GM23338 (cell line): ENCODE data around the gene NUP54. TPM values are rescaled to one million over a fixed set of nuclear protein-coding genes. Genes with fewer than 3 reads are reported as not detected.

Source experiments
- ATAC-seq: fragments of 200-7000 bp; cut with Tn5 transposase; 3 replicates; pipeline ENCODE4 v1.9.1; 2020
- DNase-seq: peaks from one replicate; pipeline ENCODE4 v3.0.0-alpha.2; 2015; ENCODE audit warnings: low spot score
- H2AFZ ChIP-seq: fragments of 200-600 bp; sonication (generic); 2 replicates; pipeline ENCODE4 v1.8.0; 2016; ENCODE audit warnings: antibody characterized with exemption, mild to moderate bottlenecking, moderate library complexity
- H3F3A ChIP-seq: fragments of 200-600 bp; sonication (generic); replicated peaks from 2 replicates; pipeline ENCODE4 v1.8.0; 2017; ENCODE audit warnings: antibody characterized with exemption, mixed run types, low read depth
- H3K27ac ChIP-seq: fragments of 200-600 bp; sonication (generic); 2 replicates; pipeline ENCODE4 v1.6.1; 2016; ENCODE audit warnings: low read depth
- H3K27me3 ChIP-seq: fragments of 200-600 bp; sonication (generic); 2 replicates; pipeline ENCODE4 v1.8.0; 2016; ENCODE audit warnings: mild to moderate bottlenecking, mixed run types, moderate library complexity; ENCODE audit not compliant: insufficient read depth
- H3K36me3 ChIP-seq: fragments of 200-600 bp; sonication (generic); 2 replicates; pipeline ENCODE4 v1.8.0; 2016; ENCODE audit warnings: mild to moderate bottlenecking; ENCODE audit not compliant: insufficient read depth
- H3K4me1 ChIP-seq: fragments of 200-600 bp; sonication (generic); 2 replicates; pipeline ENCODE4 v1.8.0; 2016; ENCODE audit warnings: mild to moderate bottlenecking, moderate library complexity; ENCODE audit not compliant: insufficient read depth
- H3K4me2 ChIP-seq: fragments of 200-600 bp; sonication (generic); 2 replicates; pipeline ENCODE4 v1.7.1; 2017; ENCODE audit warnings: mixed run types
- H3K4me3 ChIP-seq: fragments of 200-600 bp; sonication (generic); 2 replicates; pipeline ENCODE4 v1.6.1; 2016; ENCODE audit warnings: mixed run types
- H3K79me2 ChIP-seq: fragments of 200-600 bp; sonication (generic); replicated peaks from 2 replicates; pipeline ENCODE4 v1.8.0; 2017; ENCODE audit warnings: mild to moderate bottlenecking; ENCODE audit not compliant: insufficient read depth
- H3K9me2 ChIP-seq: fragments of 200-600 bp; sonication (generic); 2 replicates; pipeline ENCODE4 v1.8.0; 2017; ENCODE audit not compliant: insufficient read depth
- H4K20me1 ChIP-seq: fragments of 200-600 bp; sonication (generic); replicated peaks from 2 replicates; pipeline ENCODE4 v1.8.0; 2017; ENCODE audit warnings: mild to moderate bottlenecking; ENCODE audit not compliant: insufficient read depth
- H3K27ac Mint-ChIP-seq: 2 replicates; pipeline ENCODE4 v1.8.0; 2020; ENCODE audit warnings: inconsistent platforms, mild to moderate bottlenecking, moderate library complexity, mixed read lengths
- H3K27me3 Mint-ChIP-seq: 3 replicates; pipeline ENCODE4 v1.8.0; 2022; ENCODE audit warnings: low read depth, mild to moderate bottlenecking, moderate library complexity, mixed read lengths, inconsistent platforms; ENCODE audit not compliant: insufficient read depth, poor library complexity
- H3K36me3 Mint-ChIP-seq: 3 replicates; pipeline ENCODE4 v1.8.0; 2021; ENCODE audit warnings: low read depth, mild to moderate bottlenecking, inconsistent platforms, moderate library complexity, mixed read lengths
- H3K4me1 Mint-ChIP-seq: 3 replicates; pipeline ENCODE4 v1.8.0; 2020; ENCODE audit warnings: mild to moderate bottlenecking, inconsistent platforms, mixed read lengths
- H3K4me3 Mint-ChIP-seq: 3 replicates; pipeline ENCODE4 v1.8.0; 2021; ENCODE audit warnings: moderate library complexity, mild to moderate bottlenecking, inconsistent platforms, mixed read lengths
- H3K9me3 Mint-ChIP-seq: 3 replicates; pipeline ENCODE4 v1.8.0; 2020; ENCODE audit warnings: moderate library complexity, mild to moderate bottlenecking, inconsistent platforms, mixed read lengths
- CREB1 ChIP-seq: fragments of 250-450 bp; sonication (Bioruptor Pico); IDR thresholded peaks from 2 replicates; pipeline ENCODE4 v1.5.0; 2020; ENCODE audit warnings: low read depth, mild to moderate bottlenecking, moderate library complexity
- EZH2 ChIP-seq: fragments of 200-600 bp; sonication (generic); IDR thresholded peaks from one replicate; pipeline ENCODE4 v1.8.0; 2017; ENCODE audit warnings: antibody characterized with exemption, mild to moderate bottlenecking, low read depth; ENCODE audit not compliant: unreplicated experiment
- EZH2phosphoT487 ChIP-seq: fragments of 200-600 bp; sonication (generic); IDR thresholded peaks from one replicate; pipeline ENCODE4 v1.8.1; 2018; ENCODE audit warnings: antibody characterized with exemption; ENCODE audit not compliant: unreplicated experiment
- JUNB ChIP-seq: IDR thresholded peaks from one replicate; pipeline ENCODE4 v1.6.1; 2016; ENCODE audit warnings: antibody characterized with exemption; ENCODE audit not compliant: unreplicated experiment
- NANOG ChIP-seq: IDR thresholded peaks from 2 replicates; pipeline ENCODE4 v1.6.1; 2016; ENCODE audit warnings: antibody characterized with exemption, borderline replicate concordance
- POLR2AphosphoS5 ChIP-seq: IDR thresholded peaks from 2 replicates; pipeline ENCODE4 v1.6.1; 2016; ENCODE audit warnings: antibody characterized with exemption, low read depth
- STAT1 ChIP-seq: IDR thresholded peaks from one replicate; pipeline ENCODE4 v1.6.1; 2016; ENCODE audit warnings: antibody characterized with exemption; ENCODE audit not compliant: unreplicated experiment
- ZNF114 ChIP-seq: fragments of 250-450 bp; sonication (Bioruptor Pico); IDR thresholded peaks from 2 replicates; pipeline ENCODE4 v1.5.0; 2020; ENCODE audit warnings: mild to moderate bottlenecking, moderate library complexity
- ZNF331 ChIP-seq: fragments of 250-450 bp; sonication (Bioruptor Pico); IDR thresholded peaks from 2 replicates; pipeline ENCODE4 v1.5.0; 2020; ENCODE audit warnings: low read depth, mild to moderate bottlenecking, moderate library complexity
- polyA plus RNA-seq: library from polyadenylated mRNA; unstranded; fragments of >200 nt; fragmentation: Nextera tagmentation; extraction: Ambion mirVana; gene quantifications from 2 replicates; pipeline ENCODE4 v1.2.1, GENCODE V29; 2016
- total RNA-seq: library from RNA; depleted of rRNA; stranded (reverse); fragments of >200 nt; shearing (Covaris generic); gene quantifications from 2 replicates; pipeline ENCODE4 v1.2.3, GENCODE V29; 2014
- TF ChIP-seq, protein P1 (sequence below): IDR thresholded peaks from 2 replicates; pipeline ENCODE4 v1.6.1; 2016; ENCODE audit warnings: antibody characterized with exemption
- TF ChIP-seq, protein P2 (sequence below), 2 experiments: fragments of 200-600 bp in 1 of 2; sonication (generic) in 1 of 2; conservative IDR thresholded peaks; 2 replicates each; pipeline versions ENCODE4 v1.5.1 to v1.6.1; 2016 to 2017; ENCODE audit warnings: antibody characterized with exemption in 2 of 2, low read depth in 2 of 2, mild to moderate bottlenecking in 2 of 2, moderate library complexity in 1 of 2
- TF ChIP-seq, protein P3 (sequence below): IDR thresholded peaks from one replicate; pipeline ENCODE4 v1.6.1; 2018; ENCODE audit warnings: antibody characterized with exemption; ENCODE audit not compliant: unreplicated experiment
- TF ChIP-seq, protein P4 (sequence below): fragments of 250-450 bp; sonication (Bioruptor Pico); IDR thresholded peaks from 2 replicates; pipeline ENCODE4 v1.5.0; 2020; ENCODE audit warnings: mild to moderate bottlenecking, moderate library complexity

The NUP54 gene
- total and polyA plus RNA-seq, 2 experiments from 2014 or later: 97.8 to 118 TPM

DNA sequence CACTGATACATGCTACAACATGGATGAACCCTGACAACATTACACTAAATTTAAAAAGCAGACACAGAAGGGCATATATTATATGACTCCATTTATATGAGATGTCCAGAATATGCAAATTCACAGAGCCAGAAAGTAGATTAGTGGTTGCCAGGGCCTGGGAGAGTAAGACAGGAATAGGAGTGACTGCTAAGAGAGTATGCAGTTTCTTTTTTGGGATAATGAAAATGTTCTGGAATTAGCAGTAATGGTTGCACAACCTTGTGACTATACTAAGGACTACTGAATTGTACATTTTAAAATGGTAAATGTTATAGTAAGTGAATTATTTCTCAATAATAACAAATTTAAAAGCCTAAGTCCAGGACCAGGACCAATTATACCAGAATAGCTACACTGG lies 29.5 kb upstream of the NUP54 start:
- Histone ChIP-seq H2AFZ (no peak overlapping the region), H3K36me3 (no peaks in the 10 kb centered on the region), H3F3A (0 out of 2 replicates have a peak, but pooled peaks cover 2% of the 10 kb centered on the region), H3K79me2 (no peaks in the 10 kb centered on the region), H3K27me3 (no peaks in the 10 kb centered on the region), H3K27ac (no peak overlapping the region), H3K4me1 (no peaks in the 10 kb centered on the region), H3K9me2 (no peaks in the 10 kb centered on the region), H3K4me2 (no peak overlapping the region), H3K4me3 (no peak overlapping the region), H4K20me1 (no peaks in the 10 kb centered on the region; the same call in 1 of the 2 replicates)
- no peak for ATAC-seq
- H3K27ac Mint-ChIP-seq: no peak overlapping the region
- H3K36me3 Mint-ChIP-seq: peaks cover 5% of the 10 kb centered on the region; the same call in 2 of the 3 replicates
- H3K4me3 Mint-ChIP-seq: no peak overlapping the region
- DNase-seq: no peak
- no peaks in the 10 kb centered on the region for H3K4me1 Mint-ChIP-seq
- no peaks in the 10 kb centered on the region for H3K27me3 Mint-ChIP-seq
- TF ChIP-seq EZH2: no peak
- no peak for TF ChIP-seq EZH2phosphoT487
- no peak for TF ChIP-seq CREB1
- TF ChIP-seq ZNF114: no peak
- no peak for TF ChIP-seq NANOG
- no peak for TF ChIP-seq STAT1
- TF ChIP-seq, protein P1, sequence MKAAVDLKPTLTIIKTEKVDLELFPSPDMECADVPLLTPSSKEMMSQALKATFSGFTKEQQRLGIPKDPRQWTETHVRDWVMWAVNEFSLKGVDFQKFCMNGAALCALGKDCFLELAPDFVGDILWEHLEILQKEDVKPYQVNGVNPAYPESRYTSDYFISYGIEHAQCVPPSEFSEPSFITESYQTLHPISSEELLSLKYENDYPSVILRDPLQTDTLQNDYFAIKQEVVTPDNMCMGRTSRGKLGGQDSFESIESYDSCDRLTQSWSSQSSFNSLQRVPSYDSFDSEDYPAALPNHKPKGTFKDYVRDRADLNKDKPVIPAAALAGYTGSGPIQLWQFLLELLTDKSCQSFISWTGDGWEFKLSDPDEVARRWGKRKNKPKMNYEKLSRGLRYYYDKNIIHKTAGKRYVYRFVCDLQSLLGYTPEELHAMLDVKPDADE: no peak
- TF ChIP-seq POLR2AphosphoS5: no peak
- TF ChIP-seq JUNB: no peak
- TF ChIP-seq, protein P2, sequence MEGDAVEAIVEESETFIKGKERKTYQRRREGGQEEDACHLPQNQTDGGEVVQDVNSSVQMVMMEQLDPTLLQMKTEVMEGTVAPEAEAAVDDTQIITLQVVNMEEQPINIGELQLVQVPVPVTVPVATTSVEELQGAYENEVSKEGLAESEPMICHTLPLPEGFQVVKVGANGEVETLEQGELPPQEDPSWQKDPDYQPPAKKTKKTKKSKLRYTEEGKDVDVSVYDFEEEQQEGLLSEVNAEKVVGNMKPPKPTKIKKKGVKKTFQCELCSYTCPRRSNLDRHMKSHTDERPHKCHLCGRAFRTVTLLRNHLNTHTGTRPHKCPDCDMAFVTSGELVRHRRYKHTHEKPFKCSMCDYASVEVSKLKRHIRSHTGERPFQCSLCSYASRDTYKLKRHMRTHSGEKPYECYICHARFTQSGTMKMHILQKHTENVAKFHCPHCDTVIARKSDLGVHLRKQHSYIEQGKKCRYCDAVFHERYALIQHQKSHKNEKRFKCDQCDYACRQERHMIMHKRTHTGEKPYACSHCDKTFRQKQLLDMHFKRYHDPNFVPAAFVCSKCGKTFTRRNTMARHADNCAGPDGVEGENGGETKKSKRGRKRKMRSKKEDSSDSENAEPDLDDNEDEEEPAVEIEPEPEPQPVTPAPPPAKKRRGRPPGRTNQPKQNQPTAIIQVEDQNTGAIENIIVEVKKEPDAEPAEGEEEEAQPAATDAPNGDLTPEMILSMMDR (conservative IDR thresholded peaks at IDR 0.05; ENCODE audit: low read depth in 2 of 2): no peak
- TF ChIP-seq, protein P3, sequence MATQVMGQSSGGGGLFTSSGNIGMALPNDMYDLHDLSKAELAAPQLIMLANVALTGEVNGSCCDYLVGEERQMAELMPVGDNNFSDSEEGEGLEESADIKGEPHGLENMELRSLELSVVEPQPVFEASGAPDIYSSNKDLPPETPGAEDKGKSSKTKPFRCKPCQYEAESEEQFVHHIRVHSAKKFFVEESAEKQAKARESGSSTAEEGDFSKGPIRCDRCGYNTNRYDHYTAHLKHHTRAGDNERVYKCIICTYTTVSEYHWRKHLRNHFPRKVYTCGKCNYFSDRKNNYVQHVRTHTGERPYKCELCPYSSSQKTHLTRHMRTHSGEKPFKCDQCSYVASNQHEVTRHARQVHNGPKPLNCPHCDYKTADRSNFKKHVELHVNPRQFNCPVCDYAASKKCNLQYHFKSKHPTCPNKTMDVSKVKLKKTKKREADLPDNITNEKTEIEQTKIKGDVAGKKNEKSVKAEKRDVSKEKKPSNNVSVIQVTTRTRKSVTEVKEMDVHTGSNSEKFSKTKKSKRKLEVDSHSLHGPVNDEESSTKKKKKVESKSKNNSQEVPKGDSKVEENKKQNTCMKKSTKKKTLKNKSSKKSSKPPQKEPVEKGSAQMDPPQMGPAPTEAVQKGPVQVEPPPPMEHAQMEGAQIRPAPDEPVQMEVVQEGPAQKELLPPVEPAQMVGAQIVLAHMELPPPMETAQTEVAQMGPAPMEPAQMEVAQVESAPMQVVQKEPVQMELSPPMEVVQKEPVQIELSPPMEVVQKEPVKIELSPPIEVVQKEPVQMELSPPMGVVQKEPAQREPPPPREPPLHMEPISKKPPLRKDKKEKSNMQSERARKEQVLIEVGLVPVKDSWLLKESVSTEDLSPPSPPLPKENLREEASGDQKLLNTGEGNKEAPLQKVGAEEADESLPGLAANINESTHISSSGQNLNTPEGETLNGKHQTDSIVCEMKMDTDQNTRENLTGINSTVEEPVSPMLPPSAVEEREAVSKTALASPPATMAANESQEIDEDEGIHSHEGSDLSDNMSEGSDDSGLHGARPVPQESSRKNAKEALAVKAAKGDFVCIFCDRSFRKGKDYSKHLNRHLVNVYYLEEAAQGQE: no peak
- TF ChIP-seq ZNF331 (CRISPR knock-in tag): no peak
- TF ChIP-seq, protein P4, sequence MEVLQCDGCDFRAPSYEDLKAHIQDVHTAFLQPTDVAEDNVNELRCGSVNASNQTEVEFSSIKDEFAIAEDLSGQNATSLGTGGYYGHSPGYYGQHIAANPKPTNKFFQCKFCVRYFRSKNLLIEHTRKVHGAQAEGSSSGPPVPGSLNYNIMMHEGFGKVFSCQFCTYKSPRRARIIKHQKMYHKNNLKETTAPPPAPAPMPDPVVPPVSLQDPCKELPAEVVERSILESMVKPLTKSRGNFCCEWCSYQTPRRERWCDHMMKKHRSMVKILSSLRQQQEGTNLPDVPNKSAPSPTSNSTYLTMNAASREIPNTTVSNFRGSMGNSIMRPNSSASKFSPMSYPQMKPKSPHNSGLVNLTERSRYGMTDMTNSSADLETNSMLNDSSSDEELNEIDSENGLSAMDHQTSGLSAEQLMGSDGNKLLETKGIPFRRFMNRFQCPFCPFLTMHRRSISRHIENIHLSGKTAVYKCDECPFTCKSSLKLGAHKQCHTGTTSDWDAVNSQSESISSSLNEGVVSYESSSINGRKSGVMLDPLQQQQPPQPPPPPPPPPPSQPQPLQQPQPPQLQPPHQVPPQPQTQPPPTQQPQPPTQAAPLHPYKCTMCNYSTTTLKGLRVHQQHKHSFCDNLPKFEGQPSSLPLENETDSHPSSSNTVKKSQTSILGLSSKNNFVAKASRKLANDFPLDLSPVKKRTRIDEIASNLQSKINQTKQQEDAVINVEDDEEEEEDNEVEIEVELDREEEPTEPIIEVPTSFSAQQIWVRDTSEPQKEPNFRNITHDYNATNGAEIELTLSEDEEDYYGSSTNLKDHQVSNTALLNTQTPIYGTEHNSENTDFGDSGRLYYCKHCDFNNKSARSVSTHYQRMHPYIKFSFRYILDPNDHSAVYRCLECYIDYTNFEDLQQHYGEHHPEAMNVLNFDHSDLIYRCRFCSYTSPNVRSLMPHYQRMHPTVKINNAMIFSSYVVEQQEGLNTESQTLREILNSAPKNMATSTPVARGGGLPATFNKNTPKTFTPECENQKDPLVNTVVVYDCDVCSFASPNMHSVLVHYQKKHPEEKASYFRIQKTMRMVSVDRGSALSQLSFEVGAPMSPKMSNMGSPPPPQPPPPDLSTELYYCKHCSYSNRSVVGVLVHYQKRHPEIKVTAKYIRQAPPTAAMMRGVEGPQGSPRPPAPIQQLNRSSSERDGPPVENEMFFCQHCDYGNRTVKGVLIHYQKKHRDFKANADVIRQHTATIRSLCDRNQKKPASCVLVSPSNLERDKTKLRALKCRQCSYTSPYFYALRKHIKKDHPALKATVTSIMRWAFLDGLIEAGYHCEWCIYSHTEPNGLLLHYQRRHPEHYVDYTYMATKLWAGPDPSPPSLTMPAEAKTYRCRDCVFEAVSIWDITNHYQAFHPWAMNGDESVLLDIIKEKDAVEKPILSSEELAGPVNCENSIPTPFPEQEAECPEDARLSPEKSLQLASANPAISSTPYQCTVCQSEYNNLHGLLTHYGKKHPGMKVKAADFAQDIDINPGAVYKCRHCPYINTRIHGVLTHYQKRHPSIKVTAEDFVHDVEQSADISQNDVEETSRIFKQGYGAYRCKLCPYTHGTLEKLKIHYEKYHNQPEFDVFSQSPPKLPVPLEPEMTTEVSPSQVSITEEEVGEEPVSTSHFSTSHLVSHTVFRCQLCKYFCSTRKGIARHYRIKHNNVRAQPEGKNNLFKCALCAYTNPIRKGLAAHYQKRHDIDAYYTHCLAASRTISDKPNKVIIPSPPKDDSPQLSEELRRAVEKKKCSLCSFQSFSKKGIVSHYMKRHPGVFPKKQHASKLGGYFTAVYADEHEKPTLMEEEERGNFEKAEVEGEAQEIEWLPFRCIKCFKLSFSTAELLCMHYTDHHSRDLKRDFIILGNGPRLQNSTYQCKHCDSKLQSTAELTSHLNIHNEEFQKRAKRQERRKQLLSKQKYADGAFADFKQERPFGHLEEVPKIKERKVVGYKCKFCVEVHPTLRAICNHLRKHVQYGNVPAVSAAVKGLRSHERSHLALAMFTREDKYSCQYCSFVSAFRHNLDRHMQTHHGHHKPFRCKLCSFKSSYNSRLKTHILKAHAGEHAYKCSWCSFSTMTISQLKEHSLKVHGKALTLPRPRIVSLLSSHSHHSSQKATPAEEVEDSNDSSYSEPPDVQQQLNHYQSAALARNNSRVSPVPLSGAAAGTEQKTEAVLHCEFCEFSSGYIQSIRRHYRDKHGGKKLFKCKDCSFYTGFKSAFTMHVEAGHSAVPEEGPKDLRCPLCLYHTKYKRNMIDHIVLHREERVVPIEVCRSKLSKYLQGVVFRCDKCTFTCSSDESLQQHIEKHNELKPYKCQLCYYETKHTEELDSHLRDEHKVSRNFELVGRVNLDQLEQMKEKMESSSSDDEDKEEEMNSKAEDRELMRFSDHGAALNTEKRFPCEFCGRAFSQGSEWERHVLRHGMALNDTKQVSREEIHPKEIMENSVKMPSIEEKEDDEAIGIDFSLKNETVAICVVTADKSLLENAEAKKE: no peak
- no peaks in the 10 kb centered on the region for H3K9me3 Mint-ChIP-seq
